Effector memory CD8-positive, alpha-beta T cell (primary cell): ENCODE data around the gene POLR1F.
"Not testable (repeated sequence)": the region's sequence is repeated elsewhere in the genome, so short reads cannot be mapped to it uniquely, and the experiment has no call there.

Experiments used
- ATAC-seq: fragments of 150-1000 bp; cut with Tn5 transposase; replicated peaks from 2 replicates; pipeline ENCODE4 v1.10.0; 2021; ENCODE audit warnings: mild to moderate bottlenecking, moderate library complexity
- DNase-seq, 3 experiments: peaks; one replicate each; pipeline ENCODE4 v3.0.0; 2021
- H3K27ac Mint-ChIP-seq, 2 donors: one replicate each; pipeline ENCODE4 v1.8.0; 2022; ENCODE audit warnings: mild to moderate bottlenecking in 2 of 2, mixed read lengths in 2 of 2, moderate library complexity in 2 of 2
- H3K27me3 Mint-ChIP-seq, 2 donors: one replicate each; pipeline ENCODE4 v1.8.0; 2022; ENCODE audit warnings: mixed read lengths in 2 of 2
- H3K36me3 Mint-ChIP-seq: one replicate; pipeline ENCODE4 v1.8.0; 2022; ENCODE audit warnings: mild to moderate bottlenecking, moderate library complexity, mixed read lengths; ENCODE audit not compliant: insufficient read depth
- H3K4me1 Mint-ChIP-seq, 2 donors: one replicate each; pipeline ENCODE4 v1.8.0; 2022; ENCODE audit warnings: low read depth in 2 of 2, mixed read lengths in 2 of 2
- H3K4me3 Mint-ChIP-seq, 2 donors: one replicate each; pipeline ENCODE4 v1.8.0; 2022; ENCODE audit warnings: mild to moderate bottlenecking in 2 of 2, mixed read lengths in 2 of 2, moderate library complexity in 2 of 2
- H3K9me3 Mint-ChIP-seq, 2 donors: one replicate each; pipeline ENCODE4 v1.8.0; 2022; ENCODE audit warnings: mixed read lengths in 2 of 2

POLR1F gene

DNA sequence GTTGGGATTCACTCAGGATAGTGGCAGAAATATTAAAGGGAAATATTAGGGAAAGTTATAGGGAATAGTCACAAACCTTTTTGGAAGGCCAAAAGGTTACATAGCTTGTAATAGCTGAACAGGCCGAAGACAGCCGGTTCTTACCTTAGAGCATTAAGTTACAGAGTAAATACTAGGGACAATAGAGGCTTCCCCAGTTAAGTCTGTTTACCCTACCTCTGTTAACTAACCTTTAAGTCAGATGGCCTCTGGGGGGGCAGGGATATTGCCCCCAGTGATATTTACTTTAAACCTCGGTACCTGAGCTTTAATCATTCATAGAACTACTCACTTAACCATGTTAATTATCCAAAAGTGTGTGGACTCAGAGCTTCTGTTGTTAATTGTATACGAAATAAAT is 7.4 kb downstream of the POLR1F start:
- Mint-ChIP-seq H3K4me3 (no peak overlapping the region), H3K36me3 (peaks cover 39% of the 10 kb centered on the region), H3K4me1 (peaks cover 13 to 21% of the 10 kb centered on the region in 2 donors), H3K9me3 (no peaks in the 10 kb centered on the region), H3K27me3 (no peaks in the 10 kb centered on the region), H3K27ac (no peak overlapping the region)
- ATAC-seq (no peak), DNase-seq (no peak)

DNA sequence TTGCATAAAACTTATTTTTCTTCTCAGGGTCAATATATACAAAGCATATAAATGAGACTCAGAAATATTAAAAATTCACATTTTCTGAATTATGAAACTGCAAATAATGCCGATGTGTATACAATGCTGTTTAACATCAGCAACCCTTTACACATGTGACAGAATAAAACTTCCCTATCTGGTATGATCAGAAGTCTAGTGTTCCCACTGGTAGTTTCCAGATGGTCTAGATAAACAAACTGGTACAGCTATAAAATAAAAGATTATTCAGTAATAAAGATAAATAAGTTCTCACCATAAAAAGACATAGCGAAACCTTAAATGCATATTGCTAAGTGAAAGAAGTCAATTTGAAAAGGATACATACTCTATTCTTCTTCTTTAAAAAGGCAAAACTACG is 7.9 kb downstream of the POLR1F start:
- no peak for ATAC-seq
- H3K36me3 Mint-ChIP-seq, result peaks cover 39% of the 10 kb centered on the region

DNA sequence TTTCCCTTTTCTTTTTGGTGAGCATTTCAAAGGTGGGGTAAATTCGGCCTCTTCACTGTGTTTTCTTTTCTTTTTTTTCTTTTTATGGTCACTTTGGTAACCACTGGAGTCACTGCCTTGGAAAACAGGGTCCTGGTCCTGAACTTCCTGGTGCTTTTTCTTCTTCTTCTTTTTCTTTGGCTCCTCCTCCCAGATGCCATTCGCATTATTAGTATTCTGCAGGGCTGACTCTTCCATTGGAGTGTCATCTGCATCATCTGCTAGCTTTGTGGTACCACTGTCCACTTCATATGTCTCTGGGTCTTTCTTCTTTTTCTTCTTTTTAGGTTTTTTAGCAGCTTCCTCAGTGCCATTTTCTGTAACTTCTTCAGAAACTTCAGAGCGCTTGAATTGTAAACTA is 10.5 kb downstream of the POLR1F start:
- ATAC-seq (no peak), DNase-seq (no peak)
- H3K36me3 Mint-ChIP-seq, result peaks cover 25% of the 10 kb centered on the region
- H3K27ac Mint-ChIP-seq, result no peak overlapping the region
- H3K4me1 Mint-ChIP-seq, result peaks cover 0 to 9% of the 10 kb centered on the region in 2 donors
- H3K9me3 Mint-ChIP-seq, result no peaks in the 10 kb centered on the region
- H3K27me3 Mint-ChIP-seq, result no peaks in the 10 kb centered on the region
- no peak overlapping the region for H3K4me3 Mint-ChIP-seq

More for the DNA sequence above, 7.9 kb downstream of the POLR1F start:
- Mint-ChIP-seq H3K27me3 (no peaks in the 10 kb centered on the region), H3K9me3 (no peaks in the 10 kb centered on the region), H3K4me1 (peaks cover 10 to 17% of the 10 kb centered on the region in 2 donors), H3K4me3 (no peak overlapping the region), H3K27ac (no peak overlapping the region)
- DNase-seq, result no peak

DNA sequence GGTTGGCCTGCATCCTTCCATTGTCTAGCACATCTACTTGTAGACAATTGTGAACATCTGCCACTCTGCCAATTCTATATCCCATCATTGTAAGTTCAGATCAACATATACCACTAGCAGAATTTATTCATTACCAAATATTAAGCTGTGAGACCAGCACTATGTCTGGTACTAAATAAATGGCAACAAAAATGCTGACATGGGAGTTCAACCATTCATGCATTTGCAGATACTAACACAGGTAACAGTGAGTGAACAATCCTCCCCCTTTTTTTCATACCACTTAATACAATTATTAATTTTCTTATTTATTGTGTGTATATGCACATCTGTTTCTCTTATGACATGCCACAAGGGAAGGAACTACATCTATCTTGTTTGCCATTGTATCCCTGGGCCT is 11.9 kb downstream of the POLR1F start:
- peaks cover 0 to 9% of the 10 kb centered on the region in 2 donors for H3K4me1 Mint-ChIP-seq
- no peaks in the 10 kb centered on the region for H3K27me3 Mint-ChIP-seq
- H3K27ac Mint-ChIP-seq, result no peak overlapping the region
- DNase-seq (no peak), ATAC-seq (no peak)
- no peak overlapping the region for H3K4me3 Mint-ChIP-seq
- H3K9me3 Mint-ChIP-seq, result no peaks in the 10 kb centered on the region
- peaks cover 25% of the 10 kb centered on the region for H3K36me3 Mint-ChIP-seq

DNA sequence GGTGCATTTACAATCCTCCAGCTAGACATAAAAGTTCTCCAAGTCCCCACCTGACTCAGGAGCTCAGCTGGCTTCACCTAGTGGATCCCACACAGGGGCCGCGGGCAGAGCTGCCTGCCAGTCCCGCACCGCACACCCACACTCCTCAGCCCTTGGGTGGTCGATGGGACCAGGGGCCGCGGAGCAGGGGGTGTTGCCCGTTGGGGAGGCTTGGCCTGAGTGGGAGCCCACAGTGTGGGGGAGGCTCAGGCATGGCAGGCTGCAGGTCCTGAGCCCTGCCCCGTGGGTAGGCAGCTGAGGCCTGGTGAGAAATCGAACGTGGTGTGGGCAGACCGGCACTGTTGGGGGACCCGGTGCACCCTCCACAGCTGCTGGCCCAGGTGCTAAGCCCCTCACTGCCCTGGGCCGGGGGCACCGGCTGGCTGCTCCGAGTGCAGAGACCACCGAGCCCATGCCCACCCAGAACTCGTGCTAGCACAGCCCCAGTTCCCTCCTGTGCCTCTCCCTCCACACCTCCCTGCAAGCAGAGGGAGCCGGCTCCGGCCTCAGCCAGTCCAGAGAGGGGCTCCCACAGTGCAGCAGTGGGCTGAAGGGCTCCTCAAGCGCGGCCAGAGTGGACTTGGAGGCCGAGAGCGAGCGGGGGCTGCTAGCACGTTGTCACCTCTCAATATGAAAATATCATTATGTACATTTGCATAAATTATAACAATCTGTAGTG is 16.6 kb downstream of the POLR1F start:
- ATAC-seq (no peak), DNase-seq (no peak)
- H3K27ac Mint-ChIP-seq, result no peak overlapping the region
- peaks cover 1% of the 10 kb centered on the region for H3K36me3 Mint-ChIP-seq
- no peaks in the 10 kb centered on the region for H3K9me3 Mint-ChIP-seq
- H3K4me1 Mint-ChIP-seq, result no peaks in the 10 kb centered on the region
- no peaks in the 10 kb centered on the region for H3K27me3 Mint-ChIP-seq
- H3K4me3 Mint-ChIP-seq, result no peak overlapping the region

DNA sequence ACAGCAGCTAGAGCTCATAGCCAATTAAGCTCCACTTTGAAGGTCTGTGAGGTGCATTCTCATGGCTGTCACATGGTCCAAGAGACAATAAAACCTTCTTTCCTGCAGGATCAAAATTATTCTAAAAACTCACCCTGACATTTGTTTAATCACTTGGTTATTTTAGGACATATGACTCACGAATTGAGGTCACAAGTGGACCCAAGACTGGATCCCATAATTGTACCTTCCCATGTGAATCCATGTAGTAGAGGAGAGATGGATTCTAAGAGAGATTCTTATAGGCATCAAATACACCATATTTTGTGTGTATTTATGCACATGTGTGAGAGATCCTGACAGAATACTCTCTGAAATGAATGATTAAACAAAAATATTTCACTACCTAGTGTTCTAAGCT is 18.1 kb downstream of the POLR1F start:
- Mint-ChIP-seq H3K27me3 (no peaks in the 10 kb centered on the region), H3K36me3 (no peaks in the 10 kb centered on the region), H3K4me1 (no peaks in the 10 kb centered on the region), H3K4me3 (no peak overlapping the region), H3K9me3 (no peaks in the 10 kb centered on the region), H3K27ac (no peak overlapping the region)
- DNase-seq, result no peak
- ATAC-seq, result no peak

DNA sequence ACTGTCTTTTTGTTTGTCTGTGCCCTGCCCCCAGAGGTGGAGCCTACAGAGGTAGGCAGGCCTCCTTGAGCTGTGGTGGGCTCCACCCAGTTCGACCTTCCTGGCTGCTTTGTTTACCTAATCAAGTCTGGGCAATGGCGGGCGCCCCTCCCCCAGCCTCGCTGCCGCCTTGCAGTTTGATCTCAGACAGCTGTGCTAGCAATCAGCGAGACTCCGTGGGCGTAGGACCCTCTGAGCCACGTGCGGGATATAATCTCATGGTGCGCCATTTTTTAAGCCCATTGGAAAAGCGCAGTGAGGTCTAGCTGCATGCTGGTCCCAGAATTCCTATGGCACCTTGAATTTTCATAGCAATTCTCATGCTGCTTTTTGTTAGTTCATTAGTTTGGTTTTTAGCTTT is 19.7 kb downstream of the POLR1F start:
- H3K4me1 Mint-ChIP-seq, H3K27ac Mint-ChIP-seq, ATAC-seq, H3K9me3 Mint-ChIP-seq, DNase-seq, H3K27me3 Mint-ChIP-seq, H3K36me3 Mint-ChIP-seq, H3K4me3 Mint-ChIP-seq: not testable (repeated sequence)

DNA sequence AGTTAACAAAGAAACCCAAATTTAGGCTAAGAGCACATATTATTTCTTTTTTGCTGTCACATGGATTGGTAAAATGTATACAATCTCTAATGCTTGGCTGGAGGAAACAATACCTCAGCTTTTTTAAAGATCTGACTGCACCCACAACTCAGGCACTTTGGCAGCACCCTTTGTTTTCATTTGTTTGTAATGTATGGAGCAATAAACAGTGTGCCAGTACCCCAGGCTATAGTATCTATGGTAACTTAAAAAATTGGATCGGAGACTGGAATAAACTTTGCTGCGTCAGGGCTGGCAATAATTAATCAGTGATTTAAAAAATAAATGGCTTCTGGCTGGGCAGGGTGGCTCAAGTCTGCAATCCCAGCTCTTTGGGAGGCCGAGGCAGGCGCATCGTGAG is 27.2 kb downstream of the POLR1F start:
- Mint-ChIP-seq H3K4me1 (peaks cover 0 to 3% of the 10 kb centered on the region in 2 donors), H3K36me3 (no peaks in the 10 kb centered on the region), H3K9me3 (peaks cover 0 to 8% of the 10 kb centered on the region in 2 donors), H3K4me3 (no peak overlapping the region), H3K27ac (no peak overlapping the region), H3K27me3 (no peaks in the 10 kb centered on the region)
- ATAC-seq (no peak), DNase-seq (no peak)

DNA sequence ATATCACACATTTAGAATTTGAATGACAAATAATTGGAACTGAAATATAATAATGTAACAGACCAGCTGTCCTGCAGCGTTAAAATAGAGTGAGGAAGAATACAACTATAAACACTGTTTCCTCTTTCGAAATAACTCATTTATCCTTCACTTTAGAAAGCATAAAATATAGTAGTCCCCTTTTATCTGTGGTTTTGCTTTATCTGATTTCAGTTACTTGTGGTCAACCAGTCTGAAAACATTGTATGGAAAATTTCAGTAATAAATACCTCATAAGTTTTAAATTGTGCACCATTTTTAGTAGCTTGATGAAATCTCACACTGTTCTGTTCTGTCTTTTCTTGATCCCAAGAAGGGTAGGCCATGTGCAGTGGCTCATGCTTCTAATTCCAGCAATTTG is 31.7 kb downstream of the POLR1F start:
- Mint-ChIP-seq H3K4me1 (peaks cover 0 to 3% of the 10 kb centered on the region in 2 donors), H3K27ac (no peak overlapping the region), H3K36me3 (no peaks in the 10 kb centered on the region), H3K4me3 (no peak overlapping the region), H3K9me3 (peaks cover 0 to 2% of the 10 kb centered on the region in 2 donors), H3K27me3 (no peaks in the 10 kb centered on the region)
- no peak for DNase-seq
- ATAC-seq, result no peak

DNA sequence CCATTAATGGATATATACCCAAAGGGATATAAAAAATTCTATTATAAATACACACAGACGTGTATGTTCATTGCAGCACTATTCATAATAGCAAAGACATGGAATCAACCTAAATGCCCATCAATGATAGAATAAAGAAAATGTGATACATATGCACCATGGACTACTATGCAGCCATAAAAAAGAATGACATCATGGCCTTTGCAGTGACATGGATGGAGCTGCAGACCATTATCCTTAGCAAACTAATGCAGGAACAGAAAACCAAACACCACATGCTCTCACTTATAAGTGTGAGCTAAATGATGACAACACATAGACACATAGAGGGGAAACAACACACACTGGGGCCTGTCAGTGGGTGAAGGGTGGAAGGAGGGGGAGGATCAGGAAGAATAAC is 33.0 kb downstream of the POLR1F start:
- Mint-ChIP-seq H3K27me3 (no peaks in the 10 kb centered on the region), H3K27ac (no peak overlapping the region), H3K36me3 (no peaks in the 10 kb centered on the region), H3K4me1 (peaks cover 0 to 3% of the 10 kb centered on the region in 2 donors), H3K9me3 (no peaks in the 10 kb centered on the region), H3K4me3 (no peak overlapping the region)
- DNase-seq, result no peak
- ATAC-seq, result no peak

DNA sequence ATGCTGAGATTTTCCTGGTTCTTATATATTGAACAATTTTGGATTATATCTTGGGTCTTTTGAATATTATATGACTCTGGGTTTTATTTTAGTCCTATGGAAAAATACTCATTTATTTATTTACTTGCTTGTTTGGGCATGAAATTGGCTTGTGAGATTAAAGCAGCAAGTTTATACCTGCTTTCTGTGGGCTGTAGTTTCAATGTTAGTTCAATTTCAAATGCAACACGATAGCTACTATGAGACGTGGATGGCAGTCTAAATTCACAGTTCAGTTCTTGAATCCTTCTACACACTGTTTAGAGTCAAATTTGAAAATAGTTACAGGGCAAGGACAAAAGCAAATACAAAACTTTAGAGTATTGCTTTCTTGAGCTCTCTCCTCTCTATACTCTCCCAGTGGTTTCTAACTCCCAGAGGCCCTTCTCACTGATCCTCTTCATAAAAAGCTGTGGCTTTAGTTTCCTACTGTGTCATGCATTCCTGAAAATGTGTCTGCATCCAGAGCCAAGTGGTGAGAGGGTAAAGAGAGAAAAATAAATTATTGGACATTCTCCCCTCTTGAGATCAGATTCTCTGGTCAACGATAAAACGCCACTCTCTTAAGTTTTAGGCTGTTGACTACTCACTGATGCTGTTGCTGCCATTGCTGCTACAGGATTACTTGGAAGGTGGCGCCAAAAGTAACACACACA is 34.4 kb downstream of the POLR1F start:
- Mint-ChIP-seq H3K4me3 (no peak overlapping the region), H3K27ac (no peak overlapping the region), H3K9me3 (no peaks in the 10 kb centered on the region), H3K36me3 (no peaks in the 10 kb centered on the region), H3K4me1 (peaks cover 0 to 3% of the 10 kb centered on the region in 2 donors), H3K27me3 (no peaks in the 10 kb centered on the region)
- DNase-seq, result no peak
- ATAC-seq, result no peak

DNA sequence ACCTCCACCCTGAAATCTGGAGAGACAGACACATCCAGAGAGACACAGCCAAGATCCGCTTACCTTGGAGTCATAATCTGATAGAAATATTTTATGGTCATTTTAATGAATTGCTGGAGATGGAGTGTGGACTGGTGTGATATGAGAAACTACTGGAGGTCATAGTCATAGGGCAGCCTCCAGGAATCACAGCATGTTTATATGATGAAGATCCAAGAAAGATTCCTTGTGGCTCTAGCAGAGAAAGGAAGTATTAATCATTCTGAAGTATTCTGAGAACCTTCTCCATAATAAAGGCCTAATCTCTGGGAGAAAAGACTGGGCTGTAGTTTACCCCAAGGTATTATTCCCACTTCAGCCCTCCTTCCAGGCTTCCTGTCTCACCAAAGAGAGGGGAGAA is 38.0 kb downstream of the POLR1F start:
- Mint-ChIP-seq H3K9me3 (no peaks in the 10 kb centered on the region), H3K27ac (no peak overlapping the region), H3K4me1 (no peaks in the 10 kb centered on the region), H3K27me3 (peaks cover 0 to 4% of the 10 kb centered on the region in 2 donors), H3K4me3 (no peak overlapping the region), H3K36me3 (no peaks in the 10 kb centered on the region)
- no peak for DNase-seq
- no peak for ATAC-seq

DNA sequence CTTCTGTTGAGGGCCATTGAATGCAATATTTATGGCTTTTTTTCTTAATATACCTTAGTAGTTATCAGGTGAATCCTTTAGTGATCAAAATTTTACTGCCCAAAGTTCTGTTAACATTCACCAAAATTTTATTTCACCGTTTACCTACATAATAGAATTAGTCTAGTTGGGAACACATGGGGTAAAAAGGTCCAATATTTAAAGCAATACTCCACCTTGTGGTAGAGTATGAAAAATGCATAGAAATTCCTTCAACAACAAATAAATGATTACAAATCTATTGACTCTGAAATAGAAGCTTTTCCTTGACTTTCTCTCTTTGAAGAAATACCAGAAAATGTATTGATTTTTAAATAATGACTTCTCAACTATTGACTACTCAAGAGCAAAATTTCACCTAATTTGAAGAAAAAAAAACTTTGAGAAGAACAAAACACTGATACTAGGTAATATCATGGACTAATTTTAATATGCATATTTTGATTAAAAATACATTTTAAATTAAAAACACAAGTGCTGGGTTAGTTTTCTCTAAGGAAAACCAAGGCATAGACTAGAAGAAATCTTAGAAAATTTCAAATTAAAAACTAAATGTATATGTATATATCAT is 43.3 kb downstream of the POLR1F start:
- no peaks in the 10 kb centered on the region for H3K36me3 Mint-ChIP-seq
- ATAC-seq, result peak; percentile 36

More for the DNA sequence above, 43.3 kb downstream of the POLR1F start:
- DNase-seq, result no peak
- Mint-ChIP-seq H3K4me3 (no peak overlapping the region), H3K9me3 (no peaks in the 10 kb centered on the region), H3K4me1 (peaks cover 4 to 13% of the 10 kb centered on the region in 2 donors), H3K27ac (no peak overlapping the region), H3K27me3 (peaks cover 0 to 4% of the 10 kb centered on the region in 2 donors)
